ENCODE results near the gene SAXO1.

GRCh38 chr9:18981476-18982261, 51.3 kb downstream of the SAXO1 start:
- no peak for TF ChIP-seq CTCF (IDR thresholded peaks at IDR 0.05)
- no peak for TF ChIP-seq EZH2phosphoT487 (IDR thresholded peaks at IDR 0.05)

Measured in neural progenitor cell (in vitro differentiated cells).